Right lobe of liver (tissue), 6 donors: Measurements from ENCODE around the gene FGFBP1. TPM values are rescaled to one million over a fixed set of nuclear protein-coding genes. Genes with fewer than 3 reads are reported as not detected.
A peak's percentile ranks its signal among the peaks of the same experiment; 100 is the strongest.

ENCODE experiments used
- ATAC-seq, 4 donors: fragments of 200-7000 bp; cut with Tn5 transposase; one replicate each; pipeline ENCODE4 v1.9.1; 2020; ENCODE audit warnings: mild to moderate bottlenecking in 4 of 4, moderate library complexity in 4 of 4
- DNase-seq, 3 donors: peaks; one replicate each; pipeline ENCODE4 v3.0.0-alpha.2; 2020
- H3K27ac ChIP-seq, 3 donors: fragments of 200-600 bp; one replicate each; pipeline ENCODE4 v1.8.0; 2022
- H3K27me3 ChIP-seq, 2 donors: fragments of 200-600 bp; one replicate each; pipeline ENCODE4 v1.8.0; 2022
- H3K36me3 ChIP-seq, 4 donors: fragments of 200-600 bp; sonication (generic) in 1 of 4; one replicate each; pipeline versions ENCODE4 v1.5.1 to v1.8.0; 2017 to 2022; ENCODE audit warnings: control low read depth in 1 of 4
- H3K4me1 ChIP-seq, 4 donors: fragments of 200-600 bp; sonication (generic) in 1 of 4; one replicate each; pipeline versions ENCODE4 v1.5.1 to v1.8.0; 2017 to 2022; ENCODE audit warnings: control low read depth in 1 of 4
- H3K4me3 ChIP-seq, 3 donors: fragments of 200-600 bp; one replicate each; pipeline ENCODE4 v1.8.0; 2022
- H3K9me3 ChIP-seq, 4 donors: fragments of 200-600 bp; sonication (generic) in 1 of 4; one replicate each; pipeline versions ENCODE4 v1.5.1 to v1.8.0; 2017 to 2022; ENCODE audit warnings: control low read depth in 1 of 4
- CTCF ChIP-seq, 4 donors: fragments of 200-600 bp in 3 of 4; fragments of 450-650 bp in 1 of 4; IDR thresholded peaks; one replicate each; pipeline versions ENCODE4 v1.5.1 to v1.8.0; 2016 to 2022; ENCODE audit warnings: antibody characterized with exemption in 4 of 4, mild to moderate bottlenecking in 2 of 4
- POLR2A ChIP-seq: fragments of 450-650 bp; IDR thresholded peaks from one replicate; pipeline ENCODE4 v1.6.1; 2017; ENCODE audit warnings: antibody characterized with exemption, mild to moderate bottlenecking
- WGBS: methylation state at CpG from one replicate; pipeline ENCODE4 v1.1.6; 2018; ENCODE audit warnings: low coverage, low lambda C conversion rate; ENCODE audit not compliant: insufficient coverage; ENCODE audit errors: missing lambda C conversion rate; 5-methylcytosine and 5-hydroxymethylcytosine counted together
- intact Hi-C, 2 donors: fragments of 100-400 bp; cut with DNase I; formaldehyde crosslinking; loops; one replicate each; pipeline versions ENCODE4 v1.11.2 to v1.14.1; 2022
- long read RNA-seq: library from polyadenylated mRNA; unstranded; transcript quantifications from one replicate; pipeline ENCODE4 v2.0.0, GENCODE V29; 2019
- total RNA-seq, 6 experiments: library from RNA; depleted of rRNA in 2 of 6; stranded (reverse); fragments of >200 nt in 2 of 6; fragmentation: NEBNext Ultra II Directional in 3 of 6; extraction: Animal tissue kit (Norgen Biotek cat#: 25700) in 3 of 6; gene quantifications; one replicate each; pipeline versions ENCODE4 v1.1.0 to v1.2.4, GENCODE V29; 2016 to 2023
- donor health status: DM: no; HTN: yes; CAD: no.
- donor health status: DM: no; HTN: no; CAD: no.
- donor health status: DM: no; HTN: no; CAD: no.
- donor health status: DM: no; HTN: yes; CAD: no.
- donor health status: DM: no; HTN: yes; CAD: no.

FGFBP1 gene
- not detected for total RNA-seq
- long read RNA-seq: 0 reads

GRCh38 chr4:15938640-15939039 is at the start of gene FGFBP1:
Gene FGFBP1, minus strand, starts transcription at chr4:15938740. Its CDS starts 2,108 bp downstream, at chr4:15936632.
- Histone ChIP-seq H3K27me3 (no peaks in the 10 kb centered on the region), H3K27ac (no peak within 1 kb of the TSS), H3K9me3 (no peaks in the 10 kb centered on the region), H3K4me1 (no peaks in the 10 kb centered on the region), H3K36me3 (no peaks in the 10 kb centered on the region), H3K4me3 (no peak within 1 kb of the TSS)
- 36% methylated on average over 4 of the region's 4 CpGs for WGBS
- no peak for ATAC-seq
- intact Hi-C loops: no loop called here
- no peak for DNase-seq
- TF ChIP-seq CTCF (IDR thresholded peaks at IDR 0.05) (no peak), POLR2A (no peak)

- Histone ChIP-seq H3K4me3 (no peak overlapping the region), H3K4me1 (no peaks in the 10 kb centered on the region), H3K27ac (no peak overlapping the region), H3K36me3 (no peaks in the 10 kb centered on the region), H3K9me3 (no peaks in the 10 kb centered on the region), H3K27me3 (no peaks in the 10 kb centered on the region)
- DNase-seq (no peak), ATAC-seq (peak in 3 of 4 donors; percentile 43 to 80 (median 43))
- WGBS: 22% methylated on average over 1 of the region's 1 CpG
- intact Hi-C loops: no loop called here
- TF ChIP-seq POLR2A: no peak
- no peak for TF ChIP-seq CTCF (IDR thresholded peaks at IDR 0.05)
Observed at GRCh38 chr4:15988222-15988621, 49.7 kb upstream of the FGFBP1 start.

- no peak overlapping the region for H3K4me3 ChIP-seq
- ATAC-seq (peak in 3 of 4 donors; percentile 20 to 73 (median 31)), DNase-seq (no peak)
- 46% methylated on average over 2 of the region's 5 CpGs for WGBS
- intact Hi-C loops: no loop called here
- H3K27ac ChIP-seq: no peak overlapping the region
- no peaks in the 10 kb centered on the region for H3K9me3 ChIP-seq
- no peaks in the 10 kb centered on the region for H3K36me3 ChIP-seq
- TF ChIP-seq POLR2A (no peak), CTCF (IDR thresholded peaks at IDR 0.05) (no peak)
- no peaks in the 10 kb centered on the region for H3K4me1 ChIP-seq
- H3K27me3 ChIP-seq: no peaks in the 10 kb centered on the region
Observed at GRCh38 chr4:15986907-15987306, 48.4 kb upstream of the FGFBP1 start.

GRCh38 chr4:15983610-15984009 is 45.1 kb upstream of the FGFBP1 start:
- H3K27ac ChIP-seq: no peak overlapping the region
- intact Hi-C loops: no loop called here
- H3K4me1 ChIP-seq: no peaks in the 10 kb centered on the region
- no peaks in the 10 kb centered on the region for H3K9me3 ChIP-seq
- DNase-seq: no peak
- WGBS: 70% methylated on average over 2 of the region's 2 CpGs
- ATAC-seq: no peak
- TF ChIP-seq CTCF (IDR thresholded peaks at IDR 0.05) (no peak), POLR2A (no peak)
- no peaks in the 10 kb centered on the region for H3K36me3 ChIP-seq
- no peak overlapping the region for H3K4me3 ChIP-seq
- no peaks in the 10 kb centered on the region for H3K27me3 ChIP-seq
